RWPE1 (cell line): ENCODE measurements around the gene SLC6A19.

ENCODE experiments used
- CTCF ChIA-PET: fragments of 350-600 bp; sonication (Branson Sonifier 250); formaldehyde crosslinking; extraction: SDS; loops from one replicate; lab custom pipeline; 2021; lab: Yijun Ruan, JAX
- POLR2A ChIA-PET: fragments of 400-600 bp; formaldehyde crosslinking; extraction: SDS; loops from one replicate; lab custom pipeline; 2020; ENCODE audit warnings: antibody characterized with exemption; ENCODE audit not compliant: low non-redundant PET; lab: Yijun Ruan, JAX
- DNase-seq: peaks from one replicate; pipeline ENCODE4 v3.0.0; 2012; ENCODE audit warnings: low spot score
- H3K27ac ChIP-seq: fragments of 450-650 bp; 2 replicates; pipeline ENCODE4 v1.5.1; 2017
- CTCF ChIP-seq: fragments of 450-650 bp; conservative IDR thresholded peaks from 2 replicates; pipeline ENCODE4 v1.5.1; 2017; ENCODE audit warnings: low read depth, mild to moderate bottlenecking

The SLC6A19 gene

GRCh38 chr5:1270933-1271914 lies 69.8 kb downstream of the SLC6A19 start:
- POLR2A ChIA-PET, result no interaction called here
- TF ChIP-seq CTCF, result no peak
- no peak overlapping the region for H3K27ac ChIP-seq
- CTCF ChIA-PET, result interaction anchor here (0.7 kb wide), 1 partner anchor 253 kb away, joined by 3 read pairs; the partner anchor contains the start of gene LPCAT1
- no peak for DNase-seq

GRCh38 chr5:1272201-1272600 lies 70.8 kb downstream of the SLC6A19 start:
- ChIA-PET CTCF (interaction anchor here (0.7 kb wide), 1 partner anchor 252 kb away, joined by 3 read pairs; the partner anchor contains the start of gene LPCAT1), POLR2A (no interaction called here)
- no peak for DNase-seq
- H3K27ac ChIP-seq, result no peak overlapping the region
- no peak for TF ChIP-seq CTCF

- ChIA-PET CTCF (no interaction called here), POLR2A (no interaction called here)
- TF ChIP-seq CTCF, result no peak
- H3K27ac ChIP-seq, result no peak overlapping the region
- no peak for DNase-seq
Measured at GRCh38 chr5:1273745-1274144, 72.3 kb downstream of the SLC6A19 start.

GRCh38 chr5:1274471-1274870 lies 73.1 kb downstream of the SLC6A19 start:
- CTCF ChIA-PET, result no interaction called here
- no peak for DNase-seq
- POLR2A ChIA-PET, result no interaction called here
- no peak overlapping the region for H3K27ac ChIP-seq
- TF ChIP-seq CTCF, result no peak
